SU-DHL-6 (cell line): ENCODE measurements around the gene SYNCRIP.
A peak's percentile ranks its signal among the peaks of the same experiment; 100 is the strongest.

Experiments used
- H2AFZ ChIP-seq: fragments of 200-600 bp; sonication (generic); 2 replicates; pipeline ENCODE4 v1.6.1; 2014; ENCODE audit warnings: low read depth, mild to moderate bottlenecking, moderate library complexity, mixed read lengths, antibody characterized with exemption, low read length; ENCODE audit not compliant: severe bottlenecking
- H3F3A ChIP-seq: fragments of 200-600 bp; shearing (Covaris generic); 2 replicates; pipeline ENCODE4 v1.6.0; 2016; ENCODE audit warnings: antibody characterized with exemption, mild to moderate bottlenecking; ENCODE audit not compliant: insufficient read depth
- H3K27ac ChIP-seq: fragments of 200-600 bp; sonication (generic); 2 replicates; pipeline ENCODE4 v1.5.1; 2016; ENCODE audit warnings: low read depth, mild to moderate bottlenecking, low read length, moderate library complexity, mixed read lengths
- H3K27me3 ChIP-seq: fragments of 200-600 bp; sonication (generic), shearing (Covaris generic); 2 replicates; pipeline ENCODE4 v1.6.0; 2014; ENCODE audit warnings: mild to moderate bottlenecking, low read length
- H3K36me3 ChIP-seq: fragments of 200-600 bp; sonication (generic); 2 replicates; pipeline ENCODE4 v1.6.1; 2014; ENCODE audit warnings: mild to moderate bottlenecking, low read length, mixed read lengths
- H3K4me2 ChIP-seq: fragments of 300-600, 200-600 bp; shearing (Covaris generic), sonication (generic); 2 replicates; pipeline ENCODE4 v1.6.0; 2014; ENCODE audit warnings: low read length, low read depth, mild to moderate bottlenecking; ENCODE audit not compliant: poor library complexity, severe bottlenecking
- H3K4me3 ChIP-seq: fragments of 200-600 bp; sonication (generic); 2 replicates; pipeline ENCODE4 v1.5.1; 2014; ENCODE audit warnings: antibody characterized with exemption, low read length, mild to moderate bottlenecking, mixed read lengths; ENCODE audit not compliant: insufficient read depth, poor library complexity, severe bottlenecking
- H3K79me2 ChIP-seq: fragments of 200-600 bp; sonication (generic); 2 replicates; pipeline ENCODE4 v1.6.1; 2014; ENCODE audit warnings: mild to moderate bottlenecking, low read length, moderate library complexity; ENCODE audit not compliant: insufficient read depth
- H3K9ac ChIP-seq: fragments of 200-600 bp; sonication (generic); 2 replicates; pipeline ENCODE4 v1.7.0; 2014; ENCODE audit warnings: mild to moderate bottlenecking, low read length
- H3K9me2 ChIP-seq: fragments of 200-600 bp; sonication (generic); replicated peaks from 2 replicates; pipeline ENCODE4 v1.6.1; 2014; ENCODE audit warnings: low read length; ENCODE audit not compliant: insufficient read depth
- H3K9me3 ChIP-seq: fragments of 200-600 bp; sonication (generic); 2 replicates; pipeline ENCODE4 v1.6.1; 2014; ENCODE audit warnings: low read length, mixed read lengths; ENCODE audit not compliant: insufficient read depth
- H4K20me1 ChIP-seq: fragments of 200-600 bp; sonication (generic); 2 replicates; pipeline ENCODE4 v1.6.1; 2014; ENCODE audit warnings: low read depth, mild to moderate bottlenecking, antibody characterized with exemption, low read length, moderate library complexity, mixed read lengths
- EZH2phosphoT487 ChIP-seq: fragments of 200-600 bp; sonication (generic), shearing (Covaris generic); conservative IDR thresholded peaks from 2 replicates; pipeline ENCODE4 v1.6.1; 2018; ENCODE audit warnings: mild to moderate bottlenecking, antibody characterized with exemption, low read length, moderate library complexity, mixed read lengths
- TF ChIP-seq, protein P1 (sequence below): fragments of 200-600 bp; sonication (generic); IDR thresholded peaks from one replicate; pipeline ENCODE4 v1.5.1; 2017; ENCODE audit warnings: antibody characterized with exemption, mild to moderate bottlenecking, low read length, moderate library complexity; ENCODE audit not compliant: insufficient read depth, poor library complexity, severe bottlenecking

The SYNCRIP gene

DNA sequence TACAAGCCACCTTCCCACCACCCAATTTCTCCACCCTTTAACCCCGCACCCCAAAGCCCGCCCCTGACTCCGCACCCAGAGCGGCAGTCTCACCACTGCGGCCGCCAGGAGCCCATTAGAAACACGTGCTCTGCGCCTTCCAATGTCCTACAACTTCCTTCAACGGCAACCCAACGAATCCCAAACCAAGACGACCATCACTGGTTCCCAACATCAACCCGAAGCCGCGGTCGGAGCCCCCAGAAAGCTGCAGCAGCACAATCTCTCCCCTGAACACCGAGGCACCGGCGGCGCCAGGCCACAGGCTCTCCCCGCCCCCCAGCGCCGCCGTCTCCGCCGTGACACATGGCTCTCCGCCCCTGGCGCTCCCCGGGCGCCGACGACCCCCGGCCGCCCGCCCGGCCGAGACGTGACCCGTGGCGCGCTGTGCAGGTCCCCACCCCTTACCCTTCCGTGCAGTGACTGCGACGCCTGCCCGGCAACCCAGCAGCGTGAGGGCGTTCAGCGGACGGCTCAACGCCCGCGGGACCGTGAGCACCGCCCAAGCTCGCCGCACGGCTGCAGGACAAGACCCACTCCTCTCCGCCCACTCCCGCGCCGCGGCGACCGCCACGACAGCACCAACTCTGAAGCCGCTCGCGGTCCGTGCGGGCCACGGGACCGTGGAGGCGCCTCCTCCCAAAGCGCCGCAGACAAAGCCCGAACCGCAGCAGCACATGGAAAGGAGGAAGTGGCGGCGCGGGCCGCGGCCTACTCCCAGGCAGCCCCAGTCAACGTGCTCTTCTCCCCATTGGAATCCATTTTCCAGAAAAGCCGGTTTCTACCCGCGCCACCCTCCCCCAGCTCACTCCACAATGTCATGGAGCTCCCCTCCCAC lies 551 bp downstream of the SYNCRIP start:
- Histone ChIP-seq H3K27me3 (no peaks in the 10 kb centered on the region), H3K9ac (peak overlapping the region; percentile 99), H3K4me2 (peak overlapping the region; percentile 70), H3K9me2 (no peaks in the 10 kb centered on the region), H3K36me3 (peaks cover 38% of the 10 kb centered on the region), H3K4me3 (peak overlapping the region; percentile 83), H3K79me2 (peaks cover 56% of the 10 kb centered on the region), H4K20me1 (peaks cover 41% of the 10 kb centered on the region), H2AFZ (no peak overlapping the region), H3F3A (peaks cover 11% of the 10 kb centered on the region), H3K27ac (peak overlapping the region; percentile 91), H3K9me3 (no peaks in the 10 kb centered on the region)
- TF ChIP-seq, protein P1, sequence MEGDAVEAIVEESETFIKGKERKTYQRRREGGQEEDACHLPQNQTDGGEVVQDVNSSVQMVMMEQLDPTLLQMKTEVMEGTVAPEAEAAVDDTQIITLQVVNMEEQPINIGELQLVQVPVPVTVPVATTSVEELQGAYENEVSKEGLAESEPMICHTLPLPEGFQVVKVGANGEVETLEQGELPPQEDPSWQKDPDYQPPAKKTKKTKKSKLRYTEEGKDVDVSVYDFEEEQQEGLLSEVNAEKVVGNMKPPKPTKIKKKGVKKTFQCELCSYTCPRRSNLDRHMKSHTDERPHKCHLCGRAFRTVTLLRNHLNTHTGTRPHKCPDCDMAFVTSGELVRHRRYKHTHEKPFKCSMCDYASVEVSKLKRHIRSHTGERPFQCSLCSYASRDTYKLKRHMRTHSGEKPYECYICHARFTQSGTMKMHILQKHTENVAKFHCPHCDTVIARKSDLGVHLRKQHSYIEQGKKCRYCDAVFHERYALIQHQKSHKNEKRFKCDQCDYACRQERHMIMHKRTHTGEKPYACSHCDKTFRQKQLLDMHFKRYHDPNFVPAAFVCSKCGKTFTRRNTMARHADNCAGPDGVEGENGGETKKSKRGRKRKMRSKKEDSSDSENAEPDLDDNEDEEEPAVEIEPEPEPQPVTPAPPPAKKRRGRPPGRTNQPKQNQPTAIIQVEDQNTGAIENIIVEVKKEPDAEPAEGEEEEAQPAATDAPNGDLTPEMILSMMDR, result no peak
- TF ChIP-seq EZH2phosphoT487, result no peak

DNA sequence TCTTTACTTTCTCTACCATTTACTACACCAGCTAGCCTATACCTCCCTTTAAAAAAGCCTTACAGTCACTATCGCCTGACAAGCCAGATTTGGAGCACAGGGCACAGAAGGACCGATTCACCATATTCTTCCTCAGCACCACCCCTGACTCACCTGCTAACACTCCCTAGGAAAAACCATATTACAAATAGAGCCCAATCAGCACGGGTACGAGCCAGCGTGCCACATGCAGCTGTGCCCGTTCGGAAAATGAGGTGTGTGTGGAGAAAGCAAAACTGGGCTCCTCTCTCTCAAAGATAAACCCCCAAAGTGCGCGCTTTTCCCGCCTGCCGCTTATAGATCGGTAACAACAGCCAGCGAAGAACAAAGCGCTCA lies 1.2 kb downstream of the SYNCRIP start:
- no peak for TF ChIP-seq EZH2phosphoT487
- TF ChIP-seq, protein P1, result no peak
- Histone ChIP-seq H3K4me2 (peak overlapping the region; percentile 70), H2AFZ (no peak overlapping the region), H3K9ac (peak overlapping the region; percentile 99), H3F3A (peaks cover 17% of the 10 kb centered on the region), H3K4me3 (peak overlapping the region; percentile 83), H3K27ac (peak overlapping the region; percentile 91), H3K27me3 (no peaks in the 10 kb centered on the region), H3K79me2 (peaks cover 62% of the 10 kb centered on the region), H4K20me1 (peaks cover 47% of the 10 kb centered on the region), H3K9me2 (no peaks in the 10 kb centered on the region), H3K36me3 (peaks cover 44% of the 10 kb centered on the region), H3K9me3 (no peaks in the 10 kb centered on the region)

DNA sequence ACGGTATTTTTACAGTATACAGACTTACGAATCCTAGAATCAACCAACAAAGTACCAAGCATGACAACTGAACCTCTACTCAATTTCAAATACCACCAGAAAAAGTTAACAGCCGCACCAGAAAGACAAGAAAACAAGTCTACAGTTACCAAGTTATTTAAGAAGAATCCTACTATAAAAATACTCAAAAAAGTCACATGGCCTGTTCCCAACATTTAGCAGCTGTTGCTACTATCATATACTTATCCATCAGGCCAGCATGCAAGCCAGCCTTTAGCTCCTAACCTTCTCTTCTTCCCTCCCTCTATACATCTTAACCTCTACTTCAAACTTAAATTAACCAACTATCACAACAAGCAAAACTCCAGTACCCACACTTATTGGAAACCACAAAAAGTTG lies 1.9 kb downstream of the SYNCRIP start:
- no peaks in the 10 kb centered on the region for H3K9me3 ChIP-seq
- H3K27ac ChIP-seq, result no peak overlapping the region
- H3K9ac ChIP-seq, result peak overlapping the region; percentile 99
- H3K36me3 ChIP-seq, result peaks cover 51% of the 10 kb centered on the region
- no peaks in the 10 kb centered on the region for H3K9me2 ChIP-seq
- H3K79me2 ChIP-seq, result peaks cover 69% of the 10 kb centered on the region
- H3F3A ChIP-seq, result peaks cover 20% of the 10 kb centered on the region
- H3K4me3 ChIP-seq, result peak overlapping the region; percentile 83
- peaks cover 49% of the 10 kb centered on the region for H4K20me1 ChIP-seq
- H2AFZ ChIP-seq, result no peak overlapping the region
- H3K4me2 ChIP-seq, result peak overlapping the region; percentile 70
- no peaks in the 10 kb centered on the region for H3K27me3 ChIP-seq
- TF ChIP-seq, protein P1, result no peak
- TF ChIP-seq EZH2phosphoT487, result no peak
